Body of pancreas (tissue), 4 donors: Measurements from ENCODE around the gene ZNF766. TPM values are rescaled to one million over a fixed set of nuclear protein-coding genes. Genes with fewer than 3 reads are reported as not detected.
A peak's percentile ranks its signal among the peaks of the same experiment; 100 is the strongest.

ENCODE experiments used
- ATAC-seq: fragments of 150-250 bp; one replicate; pipeline ENCODE4 v1.9.1; 2016
- DNase-seq, 4 donors: peaks; one replicate each; pipeline ENCODE4 v3.0.0-alpha.2; 2019
- H3K27ac ChIP-seq, 4 donors: fragments of 200-600 bp; sonication (generic); 1 replicate in 3 of 4; 2 replicates in 1 of 4; pipeline versions ENCODE4 v1.5.1 to v1.6.1; 2016 to 2019; ENCODE audit warnings: mild to moderate bottlenecking in 1 of 4, mixed read lengths in 1 of 4, moderate library complexity in 1 of 4
- H3K27me3 ChIP-seq, 2 donors: fragments of 200-600 bp; sonication (generic); one replicate each; pipeline ENCODE4 v1.6.0; 2016; ENCODE audit warnings: mild to moderate bottlenecking in 1 of 2
- H3K36me3 ChIP-seq, 2 donors: fragments of 200-600 bp; sonication (generic); replicated peaks in 1 of 2; 2 replicates each; pipeline ENCODE4 v1.5.1; 2016; ENCODE audit warnings: low read depth in 2 of 2; ENCODE audit not compliant: insufficient read depth in 1 of 2
- H3K4me1 ChIP-seq: fragments of 200-600 bp; sonication (generic); one replicate; pipeline ENCODE4 v1.6.0; 2016
- H3K4me3 ChIP-seq, 2 donors: fragments of 200-600 bp; sonication (generic); 1 replicate in 1 of 2; 2 replicates in 1 of 2; pipeline ENCODE4 v1.5.1; 2016 to 2019
- H3K9me3 ChIP-seq, 3 donors: fragments of 200-600 bp; sonication (generic); 1 replicate in 2 of 3; 2 replicates in 1 of 3; pipeline ENCODE4 v1.5.1; 2016
- POLR2A ChIP-seq, 3 donors: fragments of 450-650 bp; IDR thresholded peaks; one replicate each; pipeline ENCODE4 v1.6.1; 2016; ENCODE audit warnings: antibody characterized with exemption in 3 of 3, mild to moderate bottlenecking in 2 of 3
- WGBS, 2 donors: methylation state at CpG; one replicate each; pipeline ENCODE4 v1.1.5; 2017; 5-methylcytosine and 5-hydroxymethylcytosine counted together
- intact Hi-C: fragments of 100-400 bp; cut with DNase I; formaldehyde crosslinking; loops from one replicate; pipeline ENCODE4 v1.15.1; 2023
- total RNA-seq, 2 donors: library from RNA; depleted of rRNA; stranded (reverse); fragments of >200 nt; gene quantifications; one replicate each; pipeline ENCODE4 v1.1.0, GENCODE V29; 2016
- TF ChIP-seq, protein P1 (sequence below), 7 experiments: fragments of 450-650 bp in 4 of 7; fragments of 200-600 bp in 3 of 7; sonication (generic) in 3 of 7; IDR thresholded peaks; one replicate each; pipeline ENCODE4 v1.5.1; 2016 to 2019; ENCODE audit warnings: antibody characterized with exemption in 7 of 7

Gene ZNF766
- total RNA-seq, 2 donors from 2014 or later: 2.0 to 4.9 TPM

DNA sequence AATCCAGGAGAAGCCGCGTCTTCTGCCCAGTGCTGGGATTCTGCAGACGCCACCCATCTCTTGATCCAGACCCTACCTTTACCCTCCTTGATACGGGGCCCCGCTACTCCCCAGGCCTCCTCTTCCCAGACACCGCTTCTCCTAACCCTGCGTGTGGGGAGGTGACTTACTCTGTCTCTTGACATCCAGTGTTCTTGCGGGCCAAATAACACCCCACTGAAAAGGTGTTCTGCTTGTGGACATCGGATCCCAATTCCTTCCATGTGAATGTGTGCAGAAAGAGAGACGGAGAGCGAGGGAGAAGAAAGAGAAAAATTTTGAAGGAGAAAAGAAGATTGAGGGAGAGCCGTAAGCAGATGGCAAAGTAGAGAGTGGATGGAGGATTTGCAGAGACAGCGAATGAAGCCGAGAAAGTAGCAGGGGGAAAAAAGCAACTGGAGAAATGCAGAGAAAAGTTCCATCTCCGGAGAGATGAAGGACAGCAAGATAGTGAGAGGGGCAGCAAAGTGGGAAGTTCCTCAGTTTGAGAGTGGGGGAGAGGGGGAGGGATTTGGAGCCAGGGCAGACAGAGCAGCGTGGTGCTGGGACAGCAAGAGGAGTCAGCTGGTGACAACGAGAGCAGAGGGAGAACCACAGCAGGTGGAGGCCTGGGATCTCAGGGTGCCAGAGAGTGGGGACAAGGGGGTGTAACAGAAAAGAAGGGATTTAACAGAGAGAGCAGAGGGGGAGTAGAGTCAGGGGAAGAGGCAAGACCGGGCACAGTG is 28.4 kb downstream of the ZNF766 start:
- Histone ChIP-seq H3K4me3 (peak overlapping the region; percentile 63 to 80), H3K9me3 (no peaks in the 10 kb centered on the region), H3K27me3 (no peaks in the 10 kb centered on the region), H3K27ac (peak overlapping the region; percentile 83 to 95 (median 90)), H3K4me1 (peaks cover 16% of the 10 kb centered on the region), H3K36me3 (peaks cover 10 to 12% of the 10 kb centered on the region in 2 donors)
- ATAC-seq: no peak
- WGBS, 2 donors: 19 to 21% methylated on average over 16 to 18 of the region's 18 CpGs
- TF ChIP-seq POLR2A (IDR thresholded peaks at IDR 0.05): no peak
- TF ChIP-seq, protein P1, sequence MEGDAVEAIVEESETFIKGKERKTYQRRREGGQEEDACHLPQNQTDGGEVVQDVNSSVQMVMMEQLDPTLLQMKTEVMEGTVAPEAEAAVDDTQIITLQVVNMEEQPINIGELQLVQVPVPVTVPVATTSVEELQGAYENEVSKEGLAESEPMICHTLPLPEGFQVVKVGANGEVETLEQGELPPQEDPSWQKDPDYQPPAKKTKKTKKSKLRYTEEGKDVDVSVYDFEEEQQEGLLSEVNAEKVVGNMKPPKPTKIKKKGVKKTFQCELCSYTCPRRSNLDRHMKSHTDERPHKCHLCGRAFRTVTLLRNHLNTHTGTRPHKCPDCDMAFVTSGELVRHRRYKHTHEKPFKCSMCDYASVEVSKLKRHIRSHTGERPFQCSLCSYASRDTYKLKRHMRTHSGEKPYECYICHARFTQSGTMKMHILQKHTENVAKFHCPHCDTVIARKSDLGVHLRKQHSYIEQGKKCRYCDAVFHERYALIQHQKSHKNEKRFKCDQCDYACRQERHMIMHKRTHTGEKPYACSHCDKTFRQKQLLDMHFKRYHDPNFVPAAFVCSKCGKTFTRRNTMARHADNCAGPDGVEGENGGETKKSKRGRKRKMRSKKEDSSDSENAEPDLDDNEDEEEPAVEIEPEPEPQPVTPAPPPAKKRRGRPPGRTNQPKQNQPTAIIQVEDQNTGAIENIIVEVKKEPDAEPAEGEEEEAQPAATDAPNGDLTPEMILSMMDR (IDR thresholded peaks at IDR 0.05): no peak
- intact Hi-C loops: no loop called here
- DNase-seq: no peak

GRCh38 chr19:52307275-52307674 is 37.9 kb downstream of the ZNF766 start:
- Histone ChIP-seq H3K9me3 (peaks cover 0 to 54% (median 3%) of the 10 kb centered on the region in 3 donors), H3K36me3 (peaks cover 2 to 9% of the 10 kb centered on the region in 2 donors), H3K4me3 (no peak overlapping the region), H3K4me1 (no peaks in the 10 kb centered on the region), H3K27ac (no peak overlapping the region), H3K27me3 (no peaks in the 10 kb centered on the region)
- 91 to 95% methylated on average over 10 of the region's 10 CpGs for WGBS, 2 donors
- no peak for DNase-seq
- TF ChIP-seq, protein P1 (IDR thresholded peaks at IDR 0.05): no peak
- no peak for TF ChIP-seq POLR2A (IDR thresholded peaks at IDR 0.05)
- intact Hi-C loops: no loop called here
- no peak for ATAC-seq

- H3K27ac ChIP-seq: no peak overlapping the region
- DNase-seq (no peak), ATAC-seq (no peak)
- peaks cover 0 to 96% (median 9%) of the 10 kb centered on the region in 3 donors for H3K9me3 ChIP-seq
- H3K27me3 ChIP-seq: no peaks in the 10 kb centered on the region
- intact Hi-C loops: no loop called here
- peaks cover 27 to 44% of the 10 kb centered on the region in 2 donors for H3K36me3 ChIP-seq
- WGBS, 2 donors: 94 to 97% methylated on average over 6 of the region's 6 CpGs
- H3K4me3 ChIP-seq: no peak overlapping the region
- H3K4me1 ChIP-seq: no peaks in the 10 kb centered on the region
- TF ChIP-seq POLR2A (IDR thresholded peaks at IDR 0.05): no peak
- TF ChIP-seq, protein P1 (IDR thresholded peaks at IDR 0.05): no peak
Measured at GRCh38 chr19:52322429-52322828, 53.0 kb downstream of the ZNF766 start.

- 81 to 83% methylated on average over 10 of the region's 10 CpGs for WGBS, 2 donors
- intact Hi-C loops: no loop called here
Measured at GRCh38 chr19:52331757-52332156, 62.4 kb downstream of the ZNF766 start.

More at GRCh38 chr19:52331757-52332156, 62.4 kb downstream of the ZNF766 start:
- Histone ChIP-seq H3K4me1 (peaks cover 2% of the 10 kb centered on the region), H3K9me3 (peaks cover 0 to 52% (median 2%) of the 10 kb centered on the region in 3 donors), H3K27ac (no peak overlapping the region), H3K36me3 (no peaks in the 10 kb centered on the region), H3K27me3 (no peaks in the 10 kb centered on the region), H3K4me3 (no peak overlapping the region)
- DNase-seq (no peak), ATAC-seq (no peak)
- TF ChIP-seq, protein P1 (IDR thresholded peaks at IDR 0.05): no peak
- no peak for TF ChIP-seq POLR2A (IDR thresholded peaks at IDR 0.05)
